Neural cell (in vitro differentiated cells): ENCODE results near the gene RPS6KA5.

Experiments
- CTCF ChIP-seq: fragments of 450-650 bp; IDR thresholded peaks from 2 replicates; pipeline ENCODE4 v1.5.1; 2014; ENCODE audit warnings: antibody characterized with exemption, mild to moderate bottlenecking, moderate library complexity; ENCODE audit not compliant: poor library complexity, severe bottlenecking
- EZH2 ChIP-seq: fragments of 200-600, 300-800 bp; shearing (Covaris generic), sonication (generic); IDR thresholded peaks from 2 replicates; pipeline ENCODE4 v1.6.1; 2014; ENCODE audit warnings: antibody characterized with exemption, low read length, borderline replicate concordance, mild to moderate bottlenecking; ENCODE audit not compliant: insufficient read depth, poor library complexity, severe bottlenecking
- REST ChIP-seq: IDR thresholded peaks from 2 replicates; pipeline ENCODE4 v1.6.1; 2012; ENCODE audit warnings: borderline replicate concordance
- SMC3 ChIP-seq: fragments of 450-650 bp; conservative IDR thresholded peaks from 2 replicates; pipeline ENCODE4 v1.6.1; 2014; ENCODE audit warnings: antibody characterized with exemption, mild to moderate bottlenecking, moderate library complexity; ENCODE audit not compliant: poor library complexity
- TAF1 ChIP-seq: IDR thresholded peaks from 2 replicates; pipeline ENCODE4 v1.6.1; 2012; ENCODE audit warnings: low read depth

- TF ChIP-seq CTCF (no peak), TAF1 (no peak), EZH2 (no peak), SMC3 (no peak), REST (no peak)
Measured at GRCh38 chr14:90979515-90979914, 80.9 kb downstream of the RPS6KA5 start.
